Gastrocnemius medialis (tissue), 4 donors: Measurements from ENCODE around the gene CCR1. TPM values are rescaled to one million over a fixed set of nuclear protein-coding genes. Genes with fewer than 3 reads are reported as not detected.

Source experiments
- ATAC-seq, 2 donors: fragments of 150-250 bp; one replicate each; pipeline ENCODE4 v1.9.1; 2016
- DNase-seq, 2 donors: peaks; one replicate each; pipeline ENCODE4 v3.0.0-alpha.2; 2019
- H3K27ac ChIP-seq, 4 donors: fragments of 200-600 bp; sonication (generic); 1 replicate in 1 of 4; 2 replicates in 3 of 4; pipeline ENCODE4 v1.5.1; 2016 to 2018; ENCODE audit warnings: mild to moderate bottlenecking in 2 of 4, moderate library complexity in 1 of 4
- H3K27me3 ChIP-seq, 3 donors: fragments of 200-600 bp; sonication (generic) in 2 of 3; 1 replicate in 1 of 3; 2 replicates in 2 of 3; pipeline versions ENCODE4 v1.5.1 to v1.6.0; 2016 to 2019; ENCODE audit warnings: mild to moderate bottlenecking in 1 of 3, moderate library complexity in 1 of 3
- H3K36me3 ChIP-seq, 2 donors: fragments of 200-600 bp; sonication (generic) in 1 of 2; one replicate each; pipeline ENCODE4 v1.5.1; 2017 to 2018
- H3K4me1 ChIP-seq, 2 donors: fragments of 200-600 bp; sonication (generic) in 1 of 2; one replicate each; pipeline ENCODE4 v1.5.1; 2016 to 2017; ENCODE audit warnings: mild to moderate bottlenecking in 2 of 2
- H3K4me3 ChIP-seq, 4 donors: fragments of 200-600 bp; sonication (generic) in 3 of 4; 1 replicate in 1 of 4; 2 replicates in 3 of 4; pipeline ENCODE4 v1.5.1; 2016 to 2019; ENCODE audit warnings: mild to moderate bottlenecking in 2 of 4
- H3K9me3 ChIP-seq, 3 donors: fragments of 200-600 bp; sonication (generic) in 2 of 3; 1 replicate in 1 of 3; 2 replicates in 2 of 3; pipeline ENCODE4 v1.5.1; 2016 to 2019
- CTCF ChIP-seq, 5 experiments: fragments of 450-650 bp in 3 of 5; fragments of 200-600 bp in 2 of 5; sonication (generic) in 2 of 5; IDR thresholded peaks in 4 of 5; conservative IDR thresholded peaks in 1 of 5; 1 replicate in 4 of 5; 2 replicates in 1 of 5; pipeline ENCODE4 v1.5.1; 2016 to 2019; ENCODE audit warnings: antibody characterized with exemption in 5 of 5, mild to moderate bottlenecking in 3 of 5, moderate library complexity in 3 of 5
- POLR2A ChIP-seq, 2 donors: fragments of 450-650 bp; IDR thresholded peaks; one replicate each; pipeline ENCODE4 v1.6.1; 2017; ENCODE audit warnings: antibody characterized with exemption in 2 of 2, mild to moderate bottlenecking in 2 of 2, moderate library complexity in 2 of 2
- in situ Hi-C, 4 donors: fragments of 200-750 bp; cut with MboI; loops; one replicate each; pipeline versions ENCODE4 v1.15.0 to v1.8.0; 2017; ENCODE audit warnings: low sequenced_read_pairs in 4 of 4
- intact Hi-C: fragments of 100-400 bp; cut with DNase I; formaldehyde crosslinking; loops from one replicate; pipeline ENCODE4 v1.15.1; 2023; ENCODE audit warnings: low total_unique reads
- total RNA-seq, 4 donors: library from RNA; depleted of rRNA; stranded (reverse); fragments of >200 nt; gene quantifications; one replicate each; pipeline versions ENCODE4 v1.1.0 to v1.2.3, GENCODE V29; 2016

CCR1 gene
- total RNA-seq, 4 donors from 2014 or later = 0.53 to 2.3 (median 1.9) TPM

GRCh38 chr3:46239952-46240351 is 31.8 kb upstream of the CCR1 start:
- Histone ChIP-seq H3K9me3 (no peaks in the 10 kb centered on the region), H3K36me3 (no peaks in the 10 kb centered on the region), H3K4me3 (no peak overlapping the region), H3K27ac (no peak overlapping the region), H3K27me3 (no peaks in the 10 kb centered on the region), H3K4me1 (no peaks in the 10 kb centered on the region)
- ATAC-seq (no peak), DNase-seq (no peak)
- TF ChIP-seq CTCF (IDR thresholded peaks at IDR 0.05 in 4 of 5, conservative IDR thresholded peaks at IDR 0.05 in 1 of 5) (no peak), POLR2A (IDR thresholded peaks at IDR 0.05) (no peak)
- in situ Hi-C loops (no loop called here), intact Hi-C loops (no loop called here)

DNA sequence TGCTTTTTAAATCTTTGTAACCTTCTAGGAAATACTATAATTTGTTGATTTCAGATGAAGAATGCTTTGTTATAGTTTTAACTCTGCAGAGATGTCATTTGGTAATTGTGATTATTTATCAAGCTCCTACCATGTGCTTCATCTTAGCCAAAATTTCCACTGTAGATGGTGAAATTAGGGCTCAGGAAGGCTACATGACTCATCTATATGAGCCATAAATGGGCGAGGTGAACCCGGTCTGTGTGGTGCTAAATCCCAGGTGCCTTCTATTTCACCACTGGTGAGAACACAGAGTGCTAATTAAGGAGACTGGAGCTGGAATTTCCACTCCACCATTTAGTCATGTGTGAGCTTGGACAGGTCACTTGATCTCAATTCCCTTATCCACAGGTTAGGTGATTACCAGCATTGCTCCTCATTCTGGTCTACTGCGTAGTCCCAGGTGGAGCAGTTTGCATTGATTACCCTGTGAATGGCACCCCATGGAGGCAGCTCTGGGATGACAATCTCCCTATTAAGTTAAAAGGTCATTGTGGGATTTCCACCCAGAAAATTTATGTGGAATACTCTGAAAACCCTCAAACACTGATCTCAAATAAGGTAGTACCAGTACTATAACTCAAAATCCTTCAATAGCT is 31.3 kb upstream of the CCR1 start:
- intact Hi-C loops (no loop called here), in situ Hi-C loops (no loop called here)
- TF ChIP-seq POLR2A (IDR thresholded peaks at IDR 0.05) = no peak
- no peak for TF ChIP-seq CTCF (IDR thresholded peaks at IDR 0.05 in 4 of 5, conservative IDR thresholded peaks at IDR 0.05 in 1 of 5)
- Histone ChIP-seq H3K27me3 (no peaks in the 10 kb centered on the region), H3K27ac (no peak overlapping the region), H3K9me3 (no peaks in the 10 kb centered on the region), H3K4me3 (no peak overlapping the region), H3K36me3 (no peaks in the 10 kb centered on the region), H3K4me1 (no peaks in the 10 kb centered on the region)
- ATAC-seq (no peak), DNase-seq (no peak)

- in situ Hi-C loops = no loop called here
- Histone ChIP-seq H3K27ac (no peak overlapping the region), H3K36me3 (no peaks in the 10 kb centered on the region), H3K9me3 (no peaks in the 10 kb centered on the region), H3K27me3 (no peaks in the 10 kb centered on the region), H3K4me1 (no peaks in the 10 kb centered on the region), H3K4me3 (no peak overlapping the region)
- no peak for ATAC-seq
- intact Hi-C loops = no loop called here
- no peak for DNase-seq
- TF ChIP-seq POLR2A (IDR thresholded peaks at IDR 0.05) = no peak
- no peak for TF ChIP-seq CTCF (IDR thresholded peaks at IDR 0.05 in 4 of 5, conservative IDR thresholded peaks at IDR 0.05 in 1 of 5)
Measured at GRCh38 chr3:46238386-46238785, 30.3 kb upstream of the CCR1 start.

- intact Hi-C loops = no loop called here
- H3K4me3 ChIP-seq = no peak overlapping the region
- TF ChIP-seq POLR2A (IDR thresholded peaks at IDR 0.05) (no peak), CTCF (IDR thresholded peaks at IDR 0.05 in 4 of 5, conservative IDR thresholded peaks at IDR 0.05 in 1 of 5) (no peak)
- H3K27me3 ChIP-seq = no peaks in the 10 kb centered on the region
- no peaks in the 10 kb centered on the region for H3K9me3 ChIP-seq
- DNase-seq (no peak), ATAC-seq (no peak)
- no peak overlapping the region for H3K27ac ChIP-seq
- H3K36me3 ChIP-seq = no peaks in the 10 kb centered on the region
- H3K4me1 ChIP-seq = no peaks in the 10 kb centered on the region
- in situ Hi-C loops = no loop called here
Measured at GRCh38 chr3:46236294-46237054, 28.4 kb upstream of the CCR1 start.
